ENCODE results near the gene ARL5B. TPM values are rescaled to one million over a fixed set of nuclear protein-coding genes. Genes with fewer than 3 reads are reported as not detected.

ARL5B gene
- total and polyA plus RNA-seq, 7 donors = 2.9 to 8.9 (median 7.0) TPM

GRCh38 chr10:18680754-18681153 is 21.5 kb downstream of the ARL5B start:
- ATAC-seq = no peak
- no peak overlapping the region for H3K4me3 ChIP-seq
- WGBS, 3 donors = 88 to 95% (median 93%) methylated on average over 3 of the region's 3 CpGs
- H3K9me3 ChIP-seq = no peaks in the 10 kb centered on the region
- TF ChIP-seq CTCF (IDR thresholded peaks at IDR 0.05) = no peak
- peaks cover 0 to 14% of the 10 kb centered on the region in 2 donors for H3K36me3 ChIP-seq (ENCODE audit: insufficient read depth in 1 of 2, low read depth in 1 of 2)
- no peaks in the 10 kb centered on the region for H3K4me1 ChIP-seq
- intact Hi-C loops (cut with DNase I) = no loop called here
- H3K27me3 ChIP-seq (ENCODE audit: insufficient read depth in 3 of 3, low read length in 2 of 3) = no peaks in the 10 kb centered on the region
- no peak for DNase-seq
- no peak overlapping the region for H3K27ac ChIP-seq

- Histone ChIP-seq H3K27me3 (ENCODE audit: insufficient read depth in 3 of 3, low read length in 2 of 3) (no peaks in the 10 kb centered on the region), H3K4me3 (no peak overlapping the region), H3K36me3 (ENCODE audit: insufficient read depth in 1 of 2, low read depth in 1 of 2) (peaks cover 0 to 9% of the 10 kb centered on the region in 2 donors), H3K27ac (no peak overlapping the region), H3K9me3 (no peaks in the 10 kb centered on the region), H3K4me1 (no peaks in the 10 kb centered on the region)
- intact Hi-C loops (cut with DNase I) = no loop called here
- TF ChIP-seq CTCF (IDR thresholded peaks at IDR 0.05) = no peak
- ATAC-seq (no peak), DNase-seq (no peak)
- WGBS, 3 donors = 17 to 28% (median 19%) methylated on average over 2 of the region's 2 CpGs
Measured at GRCh38 chr10:18681366-18681765, 22.1 kb downstream of the ARL5B start.

GRCh38 chr10:18681971-18682411 is 22.8 kb downstream of the ARL5B start:
- H3K27ac ChIP-seq = no peak overlapping the region

GRCh38 chr10:18683427-18683826 is 24.2 kb downstream of the ARL5B start:
- DNase-seq = no peak
- H3K4me3 ChIP-seq = no peak overlapping the region
- H3K27ac ChIP-seq = no peak overlapping the region
- no peaks in the 10 kb centered on the region for H3K9me3 ChIP-seq
- WGBS, 3 donors = 53 to 78% (median 66%) methylated on average over 1 of the region's 1 CpG
- ATAC-seq = no peak
- intact Hi-C loops (cut with DNase I) = no loop called here
- no peaks in the 10 kb centered on the region for H3K4me1 ChIP-seq
- H3K27me3 ChIP-seq (ENCODE audit: insufficient read depth in 3 of 3, low read length in 2 of 3) = no peaks in the 10 kb centered on the region
- H3K36me3 ChIP-seq (ENCODE audit: insufficient read depth in 1 of 2, low read depth in 1 of 2) = peaks cover 0 to 6% of the 10 kb centered on the region in 2 donors
- no peak for TF ChIP-seq CTCF (IDR thresholded peaks at IDR 0.05)

More at GRCh38 chr10:18681971-18682411, 22.8 kb downstream of the ARL5B start:
- no peak for TF ChIP-seq CTCF (IDR thresholded peaks at IDR 0.05)
- ATAC-seq = no peak
- no peak overlapping the region for H3K4me3 ChIP-seq
- 71 to 80% (median 74%) methylated on average over 4 of the region's 4 CpGs for WGBS, 3 donors
- no peak for DNase-seq
- H3K4me1 ChIP-seq = no peaks in the 10 kb centered on the region
- intact Hi-C loops (cut with DNase I) = no loop called here
- no peaks in the 10 kb centered on the region for H3K27me3 ChIP-seq (ENCODE audit: insufficient read depth in 3 of 3, low read length in 2 of 3)
- no peaks in the 10 kb centered on the region for H3K9me3 ChIP-seq
- H3K36me3 ChIP-seq (ENCODE audit: insufficient read depth in 1 of 2, low read depth in 1 of 2) = peaks cover 0 to 7% of the 10 kb centered on the region in 2 donors

- no peaks in the 10 kb centered on the region for H3K36me3 ChIP-seq (ENCODE audit: insufficient read depth in 1 of 2, low read depth in 1 of 2)
- no peaks in the 10 kb centered on the region for H3K4me1 ChIP-seq
- intact Hi-C loops (cut with DNase I) = no loop called here
- ATAC-seq (no peak), DNase-seq (no peak)
- H3K9me3 ChIP-seq = no peaks in the 10 kb centered on the region
- WGBS, 3 donors = 21 to 45% (median 22%) methylated on average over 1 of the region's 1 CpG
- no peak overlapping the region for H3K27ac ChIP-seq
- H3K27me3 ChIP-seq (ENCODE audit: insufficient read depth in 3 of 3, low read length in 2 of 3) = no peaks in the 10 kb centered on the region
- TF ChIP-seq CTCF (IDR thresholded peaks at IDR 0.05) = no peak
- H3K4me3 ChIP-seq = no peak overlapping the region
Measured at GRCh38 chr10:18684416-18684815, 25.2 kb downstream of the ARL5B start.
